GM18951 (cell line): ENCODE measurements around the gene RSPO3.

Experiments
- POLR2A ChIP-seq: IDR thresholded peaks from 4 replicates; pipeline ENCODE4 v1.6.1; 2011; ENCODE audit warnings: mild to moderate bottlenecking; ENCODE audit not compliant: insufficient read length, insufficient read depth; ENCODE audit errors: extremely low read depth
- in situ Hi-C: fragments of 300-500 bp; cut with MboI; formaldehyde crosslinking; loops from one replicate; pipeline ENCODE4 v1.12.0; 2022; ENCODE audit warnings: low sequenced_read_pairs, mixed read lengths, inconsistent platforms; ENCODE audit not compliant: unreplicated experiment

Gene RSPO3

GRCh38 chr6:127146932-127147331 is 28.5 kb downstream of the RSPO3 start:
- no peak for TF ChIP-seq POLR2A
- in situ Hi-C loops: no loop called here

DNA sequence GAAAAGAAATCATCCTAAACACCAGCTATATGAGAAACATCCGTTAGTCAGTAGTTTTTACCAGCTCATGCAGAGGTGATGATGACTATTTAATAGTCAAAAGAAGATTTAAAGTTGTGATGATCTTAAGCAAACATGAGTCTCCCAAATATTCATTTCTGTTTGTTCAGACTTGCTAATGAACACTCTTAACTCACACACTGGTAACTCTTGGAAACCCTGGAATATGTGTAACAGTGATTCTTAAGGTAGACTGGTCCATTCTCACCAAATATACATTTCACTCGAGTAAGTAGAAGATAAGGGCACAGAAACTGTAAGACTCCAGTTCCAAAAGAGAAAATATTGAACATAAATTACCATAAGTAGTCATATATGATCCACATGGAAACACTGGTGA is 29.1 kb downstream of the RSPO3 start:
- in situ Hi-C loops: no loop called here
- no peak for TF ChIP-seq POLR2A

DNA sequence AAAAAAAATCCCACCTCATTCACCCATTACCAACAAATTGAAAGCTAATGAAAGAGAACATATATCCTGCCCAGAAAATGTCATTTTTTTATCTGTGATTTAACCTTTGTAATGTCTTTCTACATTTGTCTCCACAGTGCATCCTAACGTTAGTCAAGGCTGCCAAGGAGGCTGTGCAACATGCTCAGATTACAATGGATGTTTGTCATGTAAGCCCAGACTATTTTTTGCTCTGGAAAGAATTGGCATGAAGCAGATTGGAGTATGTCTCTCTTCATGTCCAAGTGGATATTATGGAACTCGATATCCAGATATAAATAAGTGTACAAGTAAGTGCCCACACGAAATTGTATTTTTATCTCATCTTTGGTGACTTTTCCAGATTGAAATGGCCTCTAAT is 30.0 kb downstream of the RSPO3 start:
- in situ Hi-C loops: no loop called here
- TF ChIP-seq POLR2A: no peak

DNA sequence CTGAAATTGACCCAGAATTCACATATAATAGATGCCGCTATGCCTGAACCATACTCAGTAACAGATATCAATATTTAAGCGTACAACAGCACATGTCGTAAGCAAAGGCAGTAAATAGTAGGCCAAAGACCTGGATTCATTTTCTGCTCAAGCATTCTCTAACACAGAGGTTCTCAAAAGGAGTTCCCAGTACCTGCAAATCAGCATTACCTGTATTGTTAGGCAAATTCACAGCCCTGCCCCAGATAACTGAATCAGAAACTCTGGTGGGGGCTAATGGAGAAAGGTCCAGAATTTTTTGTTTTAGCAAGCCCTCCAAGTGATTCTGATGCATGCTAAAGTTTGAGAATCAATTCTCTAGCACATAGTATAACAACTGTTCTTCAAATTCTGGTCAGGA is 36.0 kb downstream of the RSPO3 start:
- in situ Hi-C loops: no loop called here
- no peak for TF ChIP-seq POLR2A

- in situ Hi-C loops: no loop called here
- no peak for TF ChIP-seq POLR2A
Observed at GRCh38 chr6:127160484-127160883, 42.0 kb downstream of the RSPO3 start.

DNA sequence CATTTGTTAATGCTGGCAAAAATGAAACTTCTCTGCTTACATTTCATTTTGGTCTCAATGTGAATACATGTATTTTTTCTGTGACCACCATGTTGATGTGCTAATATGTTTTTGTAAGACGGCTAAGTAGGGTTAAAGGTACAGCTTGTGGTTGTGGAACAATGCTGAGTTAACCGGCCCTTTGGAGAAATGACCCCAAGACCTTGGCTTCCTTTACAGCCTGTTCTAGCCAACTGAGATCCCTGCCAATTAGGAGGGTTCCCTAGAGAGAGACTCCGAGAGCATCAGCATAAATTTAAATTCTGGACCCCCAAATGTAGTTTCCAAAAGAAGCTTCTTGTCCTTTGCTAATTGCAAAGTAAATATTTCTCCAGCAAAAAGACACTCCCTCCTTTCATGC is 44.4 kb downstream of the RSPO3 start:
- in situ Hi-C loops: no loop called here
- TF ChIP-seq POLR2A: no peak

DNA sequence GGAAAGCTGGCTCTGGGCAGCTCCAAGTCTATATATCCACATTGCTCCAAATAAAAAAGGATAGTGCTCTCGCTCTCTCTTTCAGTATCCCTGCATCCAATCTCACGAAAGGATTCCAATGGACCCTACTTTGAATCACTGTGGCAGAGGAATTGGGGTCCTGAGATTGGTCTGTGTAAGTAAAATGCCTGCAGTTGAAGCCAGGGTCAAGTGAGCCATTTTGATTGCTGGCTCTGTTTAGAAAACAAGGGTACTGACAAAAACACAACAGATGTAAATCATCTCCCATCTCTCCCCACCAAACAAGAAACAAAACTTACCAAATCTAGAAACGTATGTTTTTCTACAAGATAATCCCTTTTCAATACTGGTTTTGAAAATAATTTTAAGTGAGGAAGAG is 45.6 kb downstream of the RSPO3 start:
- no peak for TF ChIP-seq POLR2A
- in situ Hi-C loops: no loop called here

GRCh38 chr6:127164565-127164964 is 46.1 kb downstream of the RSPO3 start:
- TF ChIP-seq POLR2A: no peak
- in situ Hi-C loops: no loop called here

- no peak for TF ChIP-seq POLR2A
- in situ Hi-C loops: no loop called here
Observed at GRCh38 chr6:127173156-127173940, 54.9 kb downstream of the RSPO3 start.

DNA sequence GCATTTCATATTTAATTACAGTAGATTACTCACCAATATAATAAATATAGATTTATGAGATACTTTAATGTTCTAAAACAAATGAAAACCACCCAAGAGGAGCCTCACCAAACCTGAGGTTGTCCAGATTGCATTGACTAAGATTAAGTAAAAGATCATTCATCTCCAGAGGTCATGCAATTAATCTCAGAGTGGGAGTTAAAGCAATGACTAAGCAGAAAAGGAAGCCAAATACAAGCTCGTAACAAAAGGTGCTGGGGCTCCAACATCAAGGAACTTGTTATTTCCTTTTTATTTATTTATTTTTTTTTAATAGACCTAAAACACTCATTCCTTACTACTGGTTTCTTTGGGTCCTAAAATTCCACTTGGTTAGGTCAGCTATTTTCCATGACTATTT is 57.7 kb downstream of the RSPO3 start:
- in situ Hi-C loops: no loop called here
- no peak for TF ChIP-seq POLR2A

DNA sequence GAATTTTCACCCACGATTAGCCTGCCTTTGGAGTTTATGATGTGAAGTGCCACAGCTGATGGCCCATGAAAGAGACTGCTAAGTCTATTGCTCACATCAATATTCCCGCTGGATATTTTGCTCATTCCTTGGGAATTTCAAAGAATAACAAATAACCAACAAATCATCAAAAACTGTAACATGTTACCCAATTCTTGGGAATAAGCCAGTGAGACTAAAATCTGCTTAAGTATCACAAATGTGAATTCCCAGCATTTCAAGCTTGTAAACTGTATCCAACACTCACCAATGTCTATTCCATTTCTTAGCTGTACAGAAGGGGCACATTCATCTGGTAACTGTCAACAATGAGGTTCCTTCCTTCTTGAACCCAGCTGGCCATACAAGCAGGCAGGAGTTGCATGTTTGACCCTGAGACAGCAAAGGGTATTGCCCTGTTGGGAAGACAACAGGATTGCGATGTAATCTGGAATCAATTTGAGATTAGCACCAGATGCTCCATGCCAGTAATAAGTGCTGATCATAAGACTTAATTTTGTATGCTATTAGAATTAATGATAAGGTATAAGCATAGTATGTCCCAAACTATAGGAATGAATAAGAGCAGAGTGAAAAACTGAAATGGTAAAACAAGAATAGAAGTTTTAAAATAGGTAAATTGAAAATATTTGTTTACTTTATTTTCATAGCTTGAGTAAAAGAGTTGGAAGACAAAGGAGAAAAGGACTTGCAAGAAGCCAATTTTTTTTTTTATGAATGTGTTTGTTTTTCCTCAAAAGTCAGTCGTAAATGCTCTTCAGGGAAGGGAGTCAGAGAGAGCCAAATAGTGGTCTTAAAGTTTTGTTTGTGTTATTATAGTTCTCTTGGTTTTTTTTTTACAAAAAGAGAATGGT is 58.8 kb downstream of the RSPO3 start:
- in situ Hi-C loops: no loop called here
- TF ChIP-seq POLR2A: no peak

DNA sequence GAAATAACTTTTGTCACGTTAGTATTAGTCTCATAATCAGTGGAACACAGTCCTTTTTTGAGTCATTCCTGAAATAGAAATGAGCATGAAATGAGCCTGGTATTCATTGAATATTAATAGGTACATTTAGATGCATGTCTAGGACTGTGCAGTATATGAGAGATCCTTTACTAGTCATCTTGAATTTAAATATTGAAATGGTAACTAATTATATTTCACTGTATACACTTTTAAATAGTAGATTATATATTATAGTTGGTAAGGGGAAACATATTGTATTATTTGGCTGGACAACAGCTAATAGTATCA is 59.4 kb downstream of the RSPO3 start:
- no peak for TF ChIP-seq POLR2A

GRCh38 chr6:127178746-127179145 is 60.3 kb downstream of the RSPO3 start:
- TF ChIP-seq POLR2A: no peak
- in situ Hi-C loops: no loop called here

More for the DNA sequence above, 59.4 kb downstream of the RSPO3 start:
- in situ Hi-C loops: no loop called here

- in situ Hi-C loops: no loop called here
- no peak for TF ChIP-seq POLR2A
Observed at GRCh38 chr6:127180426-127180825, 62.0 kb downstream of the RSPO3 start.

- in situ Hi-C loops: no loop called here
Observed at GRCh38 chr6:127182501-127182900, 64.0 kb downstream of the RSPO3 start.

More at GRCh38 chr6:127182501-127182900, 64.0 kb downstream of the RSPO3 start:
- TF ChIP-seq POLR2A: no peak
